ENCODE measurements around the gene NEUROD1.
"Not testable (repeated sequence)": the region's sequence is repeated elsewhere in the genome, so short reads cannot be mapped to it uniquely, and the experiment has no call there.

NEUROD1 gene

DNA sequence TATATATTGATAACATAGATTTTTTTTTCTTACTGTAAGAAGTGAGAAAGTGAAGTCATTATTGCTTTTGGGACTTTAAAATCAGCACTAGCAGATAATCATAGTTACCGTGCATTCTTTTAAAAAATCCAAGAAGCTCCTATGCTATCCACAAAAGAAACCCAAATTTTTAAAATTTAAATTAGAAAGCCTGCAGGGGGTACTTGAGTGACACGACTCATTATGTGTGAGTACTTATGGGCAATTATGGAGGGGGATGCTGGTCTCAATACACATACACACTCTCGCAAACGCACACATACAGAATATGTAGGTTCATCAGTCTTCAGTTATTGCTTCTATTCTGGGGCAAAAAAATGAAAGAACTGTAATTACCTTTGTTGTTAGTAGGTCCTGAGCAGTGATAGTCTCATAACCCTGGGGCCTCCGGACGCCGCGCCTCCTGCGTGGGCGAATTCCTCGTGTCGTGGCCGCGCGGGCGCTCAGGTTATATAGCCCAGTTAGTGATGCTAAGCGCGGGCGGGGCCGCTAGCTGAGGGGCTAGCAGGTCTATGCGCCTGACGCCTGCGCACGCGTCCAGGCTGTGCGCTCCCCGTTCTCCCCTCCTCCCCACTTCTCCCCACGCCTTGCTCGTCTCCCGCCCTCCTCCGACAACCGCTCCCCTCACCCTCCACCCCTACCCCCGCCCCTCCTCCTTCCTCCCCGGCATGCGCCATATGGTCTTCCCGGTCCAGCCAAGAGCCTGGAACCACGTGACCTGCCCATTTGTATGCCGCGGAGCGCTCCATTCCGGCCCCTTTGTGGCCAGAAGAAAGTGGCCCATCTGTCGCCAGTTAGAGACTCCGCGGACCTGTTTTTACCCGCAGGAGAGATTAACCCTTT lies at the start of gene NEUROD1:
TSS of gene NEUROD1 (minus strand) at position 463 of the 882 bp plus-strand sequence. CDS start 1,657 bp downstream, outside the sequence.
- peak; percentile 39 for DNase-seq

- DNase-seq: no peak
Measured at GRCh38 chr2:181725476-181725875, 45.2 kb upstream of the NEUROD1 start.

- DNase-seq: no peak
Measured at GRCh38 chr2:181724662-181725061, 44.3 kb upstream of the NEUROD1 start.

- no peak for DNase-seq
Measured at GRCh38 chr2:181723731-181724130, 43.4 kb upstream of the NEUROD1 start.

DNA sequence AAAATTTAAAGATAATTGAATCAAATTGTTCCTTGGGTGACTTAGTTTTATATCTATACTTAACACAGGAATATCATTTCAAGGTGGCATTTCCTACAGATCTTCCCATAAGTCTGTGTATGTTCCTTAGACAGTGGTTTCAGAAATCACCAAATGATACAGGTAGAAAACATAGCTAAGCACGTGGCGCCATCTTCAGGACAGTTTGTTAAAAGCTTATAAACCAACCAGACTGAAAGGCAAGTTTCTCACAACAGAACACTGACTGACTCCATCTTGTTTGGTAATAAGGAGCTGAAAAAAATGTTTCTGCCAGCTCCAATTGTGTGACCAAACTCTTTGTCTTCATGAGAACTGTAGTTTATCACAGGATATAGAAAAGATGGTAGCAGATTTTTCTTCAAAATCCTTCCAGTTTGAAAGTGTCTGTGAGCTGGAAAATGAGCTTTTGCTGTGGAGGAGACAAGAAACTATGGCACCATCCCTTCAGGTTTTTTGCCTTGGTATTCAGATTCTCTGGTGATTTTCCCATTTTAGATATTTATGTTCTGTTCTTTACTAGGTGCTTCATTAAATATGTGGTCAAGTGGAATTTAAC lies 34.8 kb upstream of the NEUROD1 start:
- DNase-seq: peak; percentile 91

DNA sequence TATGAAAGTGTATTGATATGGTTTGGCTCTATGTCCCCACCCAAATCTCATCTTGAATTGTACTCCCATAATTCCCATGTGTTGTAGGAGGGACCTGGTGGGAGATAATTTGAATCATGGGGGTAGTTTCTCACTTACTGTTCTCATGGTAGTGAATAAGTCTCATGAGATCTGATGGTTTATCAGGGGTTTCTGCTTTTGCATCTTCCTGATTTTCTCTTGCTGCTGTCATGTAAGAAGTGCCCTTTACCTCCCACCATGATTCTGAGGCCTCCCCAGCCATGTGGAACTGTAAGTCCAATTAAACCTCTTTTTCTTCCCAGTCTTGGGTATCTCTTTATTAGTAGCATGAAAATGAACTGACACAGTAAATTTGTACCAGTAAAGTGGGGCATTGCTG lies 30.7 kb upstream of the NEUROD1 start:
- not testable (repeated sequence) for DNase-seq

- not testable (repeated sequence) for DNase-seq
Measured at GRCh38 chr2:181702519-181702918, 22.2 kb upstream of the NEUROD1 start.

DNA sequence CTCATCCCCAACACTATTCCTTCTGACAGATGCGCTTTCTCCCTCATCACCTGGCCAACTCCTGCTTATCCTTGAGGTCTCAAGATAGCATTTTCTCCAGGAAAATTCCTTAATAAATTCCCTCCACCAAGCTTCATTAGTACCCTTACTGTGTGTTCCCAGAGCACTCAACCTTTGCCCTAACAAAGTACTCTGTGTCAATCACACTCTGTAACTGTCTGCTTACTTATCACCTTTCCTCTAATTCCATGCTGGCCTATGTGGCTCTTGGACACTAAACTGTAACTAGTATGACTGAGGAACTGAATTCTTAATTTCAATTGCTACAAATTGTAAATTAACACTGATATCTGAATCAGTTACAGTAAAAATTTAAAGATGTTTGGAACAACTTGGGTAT lies 17.9 kb upstream of the NEUROD1 start:
- DNase-seq: no peak

DNA sequence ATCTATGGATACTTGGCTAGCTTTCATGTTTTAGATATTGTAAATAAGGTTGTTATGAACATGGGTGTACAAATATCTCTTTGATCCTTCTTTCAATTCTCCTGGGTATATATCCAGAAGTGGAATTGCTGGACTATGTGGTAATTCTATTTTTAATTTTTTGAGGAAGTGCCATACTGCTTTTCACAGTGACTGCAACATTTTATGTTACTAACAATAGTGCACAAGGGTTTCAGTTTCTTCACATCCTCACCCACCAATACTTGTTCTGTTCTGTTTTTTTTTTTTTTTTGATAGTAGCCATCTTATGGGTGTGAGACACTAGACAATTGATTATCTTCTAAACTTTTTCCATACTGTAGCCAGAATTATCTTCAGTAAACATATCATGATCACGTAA lies 17.3 kb upstream of the NEUROD1 start:
- no peak for DNase-seq

- no peak for DNase-seq
Measured at GRCh38 chr2:181697126-181697525, 16.8 kb upstream of the NEUROD1 start.

- no peak for DNase-seq
Measured at GRCh38 chr2:181694271-181694670, 14.0 kb upstream of the NEUROD1 start.

- DNase-seq: no peak
Measured at GRCh38 chr2:181690860-181691259, 10.5 kb upstream of the NEUROD1 start.

DNA sequence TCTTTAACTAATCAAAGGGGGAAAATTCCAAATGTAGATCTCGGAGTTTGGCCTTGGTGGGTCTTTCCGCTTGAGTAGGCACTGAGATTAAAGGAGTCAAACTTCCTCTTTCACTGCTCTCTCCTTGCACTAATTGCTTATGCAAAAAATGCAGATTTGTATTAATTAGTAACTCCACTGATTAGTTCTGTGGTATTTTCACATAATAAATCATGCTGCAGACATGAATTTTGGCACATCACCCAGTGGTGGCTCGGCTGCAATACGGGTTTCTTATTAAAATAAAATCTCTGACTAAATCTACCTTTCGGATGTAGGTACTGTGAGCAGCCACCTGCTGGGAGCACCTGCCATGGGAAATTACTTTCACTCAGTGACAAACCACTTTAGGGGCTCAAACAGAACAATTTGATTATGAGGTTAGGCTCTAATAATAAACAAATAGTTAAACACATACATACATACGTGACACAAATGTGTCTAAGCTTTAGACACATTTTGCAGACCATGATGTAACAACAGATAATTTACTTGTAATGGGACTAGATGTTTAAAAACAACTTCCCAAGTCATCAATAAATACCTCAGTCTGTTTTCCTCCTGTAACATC lies 6.4 kb upstream of the NEUROD1 start:
- peak; percentile 47 for DNase-seq

DNA sequence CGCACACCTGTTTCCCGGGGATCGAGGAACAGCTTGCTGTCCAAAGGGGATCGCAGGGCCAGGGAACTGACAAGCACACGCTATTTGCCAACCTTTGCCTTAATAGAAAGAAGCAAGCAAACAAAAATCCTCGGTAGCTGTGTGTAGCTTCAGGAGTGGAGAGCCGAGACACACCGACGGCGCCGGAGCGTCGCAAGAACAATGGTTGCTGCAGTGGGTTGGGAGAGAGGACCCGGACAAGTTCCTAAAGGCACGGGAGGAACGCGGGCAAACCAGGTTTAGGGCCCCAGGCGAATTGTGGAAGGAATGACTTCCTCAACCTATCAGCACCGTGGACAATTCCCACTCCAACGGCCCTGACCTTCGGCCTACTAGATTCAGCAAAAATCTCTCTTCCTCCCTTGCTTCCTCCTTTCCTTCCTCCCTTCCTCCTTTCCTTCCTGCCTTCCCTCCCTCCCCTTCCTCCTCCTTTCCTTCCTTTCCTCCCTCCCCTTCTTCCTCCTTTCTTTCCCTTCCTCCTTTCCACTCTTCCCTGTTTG lies 4.9 kb upstream of the NEUROD1 start:
- DNase-seq: no peak

DNA sequence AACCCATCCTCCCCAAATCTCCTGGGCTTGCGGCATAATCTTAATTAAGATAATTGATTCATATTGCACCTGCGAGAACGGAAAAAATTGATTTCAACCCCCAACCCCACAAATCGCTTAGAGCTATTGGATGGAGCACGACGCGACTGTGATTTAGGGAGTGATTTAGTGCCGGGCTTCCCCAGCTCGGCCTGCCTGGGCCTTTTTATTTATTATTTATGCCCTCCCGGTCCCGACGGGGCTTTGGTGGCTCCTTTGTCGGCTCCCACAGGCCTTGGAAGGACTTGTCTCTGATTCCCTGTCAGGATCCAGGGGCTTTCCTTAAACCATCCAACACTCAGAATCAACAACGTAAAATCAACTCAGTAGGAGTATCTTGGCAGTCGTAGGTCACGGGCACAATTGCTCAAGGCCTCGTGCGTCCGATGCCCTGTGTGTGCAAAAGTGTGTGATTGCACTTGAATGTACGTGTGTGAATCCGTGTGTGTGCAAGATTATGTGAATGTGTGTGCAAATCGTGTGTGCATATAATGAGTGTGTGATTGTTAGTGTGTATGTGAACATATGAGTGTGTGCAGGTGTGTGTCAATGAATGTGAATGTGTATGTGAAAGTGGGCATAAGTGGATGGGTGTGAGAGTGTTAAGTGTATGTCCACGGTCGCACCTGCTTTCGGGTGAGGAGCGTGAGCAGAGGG lies 4.3 kb upstream of the NEUROD1 start:
- DNase-seq: no peak

GRCh38 chr2:181683518-181684453 lies 3.5 kb upstream of the NEUROD1 start:
- DNase-seq: no peak

GRCh38 chr2:181682795-181683517 lies 2.6 kb upstream of the NEUROD1 start:
- DNase-seq: no peak

DNA sequence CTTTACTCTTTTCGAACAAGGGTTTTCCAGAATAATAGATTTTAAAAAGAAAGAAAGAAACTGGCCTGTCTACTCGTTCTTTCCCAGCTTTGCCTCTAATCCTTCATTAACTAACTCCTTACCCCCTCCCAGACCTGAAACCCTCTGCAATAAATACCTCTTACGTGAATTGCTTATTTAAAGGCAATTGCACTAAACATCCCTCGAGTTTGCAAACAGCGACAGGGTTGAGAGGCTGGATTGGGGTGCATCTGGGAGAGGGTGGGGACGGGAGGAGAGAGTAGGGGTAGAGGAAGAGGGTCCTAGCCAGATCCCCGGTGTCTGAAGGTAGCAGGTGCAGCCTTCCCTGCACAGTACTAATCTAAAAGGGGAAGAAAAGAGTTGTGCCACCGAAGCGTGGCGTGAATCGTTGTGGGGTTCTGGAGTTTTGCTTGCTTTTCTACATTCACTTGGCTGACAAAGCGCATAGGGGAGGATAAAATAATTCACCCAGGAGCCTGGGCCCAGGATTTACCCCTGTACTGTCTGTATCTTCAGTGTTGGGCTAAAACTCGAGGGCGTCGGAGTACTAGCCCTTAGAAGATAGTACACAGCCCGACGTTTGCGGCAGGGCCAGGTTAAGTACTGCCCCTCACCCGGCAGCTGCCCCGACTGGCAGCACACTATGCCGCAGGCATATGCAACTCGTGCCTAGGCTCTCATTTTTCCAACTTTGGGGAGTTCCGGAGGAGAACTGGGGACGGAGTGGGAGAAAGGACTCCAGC lies 1.9 kb upstream of the NEUROD1 start:
- DNase-seq: no peak

DNA sequence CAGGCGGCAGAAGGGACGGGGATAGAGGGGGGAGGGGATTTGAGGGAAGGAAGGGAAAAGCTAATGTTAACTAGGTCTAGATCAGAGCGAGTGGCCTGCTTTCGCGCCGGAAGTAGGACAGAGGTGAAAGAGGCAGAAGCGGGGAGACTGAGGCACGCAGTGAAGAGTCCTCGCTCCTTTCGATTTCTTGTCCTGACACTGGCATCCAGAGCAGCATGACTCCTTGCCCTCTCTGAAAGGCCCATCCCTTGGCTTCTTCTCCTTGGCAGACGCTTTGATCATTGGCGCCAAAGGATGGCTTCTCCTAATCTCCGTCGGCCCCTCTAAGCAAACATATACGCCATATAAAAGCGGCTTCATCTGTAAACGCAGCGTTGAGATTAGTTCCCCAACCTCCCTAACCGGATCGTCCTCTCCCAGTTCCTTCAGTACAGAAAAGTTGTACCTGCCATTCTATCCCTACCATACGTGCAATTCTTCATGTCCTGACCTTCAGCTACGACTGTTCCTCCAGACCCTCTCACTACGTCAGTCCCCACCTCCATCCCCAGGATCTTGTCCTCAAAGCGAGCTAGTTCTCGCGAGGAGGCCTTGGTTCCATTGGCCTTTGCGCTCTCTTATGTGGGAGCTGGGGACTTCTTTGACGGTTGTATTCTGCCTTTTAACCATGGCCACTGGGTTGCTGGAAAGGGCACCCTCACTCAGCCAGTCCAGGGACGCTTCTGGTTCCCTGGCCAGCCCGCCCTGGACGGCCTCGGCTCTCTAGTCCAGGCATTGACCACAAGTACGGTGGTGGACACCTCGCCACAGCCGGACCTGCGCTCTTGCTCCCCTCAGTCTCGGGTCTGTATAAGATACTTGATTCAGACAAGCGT lies 857 bp upstream of the NEUROD1 start:
- no peak for DNase-seq

Data from DMS79 treated with DMSO at 0.1 percent for 48 hours (cell line).